ENCODE measurements around the gene PARP12.

Gene PARP12

GRCh38 chr7:140008755-140009610, 53.8 kb downstream of the PARP12 start:
- no peak for DNase-seq (ENCODE audit: low spot score)
- TF ChIP-seq CTCF (conservative IDR thresholded peaks at IDR 0.05; ENCODE audit: low read depth) = no peak
- ChIA-PET POLR2A (ENCODE audit: low non-redundant PET) (no interaction called here), CTCF (no interaction called here)
- no peak overlapping the region for H3K27ac ChIP-seq

GRCh38 chr7:140007051-140007690, 55.6 kb downstream of the PARP12 start:
- ChIA-PET POLR2A (ENCODE audit: low non-redundant PET) (no interaction called here), CTCF (interaction anchor here (0.6 to 0.9 kb wide), 2 partner anchors 78 to 361 kb away, joined by 3 read pairs; no protein-coding TSS in a partner anchor)
- no peak for TF ChIP-seq CTCF (conservative IDR thresholded peaks at IDR 0.05; ENCODE audit: low read depth)
- no peak for DNase-seq (ENCODE audit: low spot score)
- no peak overlapping the region for H3K27ac ChIP-seq

- H3K27ac ChIP-seq = no peak overlapping the region
- TF ChIP-seq CTCF (conservative IDR thresholded peaks at IDR 0.05; ENCODE audit: low read depth) = no peak
- no peak for DNase-seq (ENCODE audit: low spot score)
- POLR2A ChIA-PET (ENCODE audit: low non-redundant PET) = no interaction called here
- CTCF ChIA-PET = interaction anchor here (0.6 to 1.1 kb wide), 2 partner anchors 49 to 360 kb away, joined by 3 to 4 read pairs; no protein-coding TSS in a partner anchor
These were observed 56.2 kb downstream of the PARP12 start for GRCh38 chr7:140006600-140006999.

- TF ChIP-seq CTCF (conservative IDR thresholded peaks at IDR 0.05; ENCODE audit: low read depth) = no peak
- POLR2A ChIA-PET (ENCODE audit: low non-redundant PET) = no interaction called here
- no peak for DNase-seq (ENCODE audit: low spot score)
- no peak overlapping the region for H3K27ac ChIP-seq
- CTCF ChIA-PET = interaction anchor here (0.6 to 1.1 kb wide), 3 partner anchors 50 to 360 kb away, joined by 3 to 4 read pairs (median 3); no protein-coding TSS in a partner anchor
These were observed 56.8 kb downstream of the PARP12 start for GRCh38 chr7:140005754-140006503.

GRCh38 chr7:140005341-140005740, 57.4 kb downstream of the PARP12 start:
- POLR2A ChIA-PET (ENCODE audit: low non-redundant PET) = no interaction called here
- CTCF ChIA-PET = interaction anchor here (0.9 kb wide), 1 partner anchor 360 kb away, joined by 3 read pairs; no protein-coding TSS in a partner anchor
- no peak overlapping the region for H3K27ac ChIP-seq
- TF ChIP-seq CTCF (conservative IDR thresholded peaks at IDR 0.05; ENCODE audit: low read depth) = no peak
- DNase-seq (ENCODE audit: low spot score) = no peak

- ChIA-PET POLR2A (ENCODE audit: low non-redundant PET) (no interaction called here), CTCF (interaction anchor here (0.9 kb wide), 1 partner anchor 360 kb away, joined by 3 read pairs; no protein-coding TSS in a partner anchor)
- no peak overlapping the region for H3K27ac ChIP-seq
- no peak for DNase-seq (ENCODE audit: low spot score)
- no peak for TF ChIP-seq CTCF (conservative IDR thresholded peaks at IDR 0.05; ENCODE audit: low read depth)
These were observed 58.1 kb downstream of the PARP12 start for GRCh38 chr7:140004672-140005071.
